ENCODE data around the gene UBL3. TPM values are rescaled to one million over a fixed set of nuclear protein-coding genes. Genes with fewer than 3 reads are reported as not detected.

The UBL3 gene
- total RNA-seq, 1 experiment from 2014 or later = 24.4 TPM

GRCh38 chr13:29852472-29853054, 2.1 kb upstream of the UBL3 start:
- Histone ChIP-seq H3F3A (ENCODE audit: insufficient read depth, low read depth) (no peaks in the 10 kb centered on the region), H3K4me1 (replicated peaks; ENCODE audit: insufficient read depth) (peaks cover 35% of the 10 kb centered on the region), H3K36me3 (ENCODE audit: low read depth) (no peaks in the 10 kb centered on the region), H2AFZ (peak overlapping the region; percentile 48; the same call in 1 of the 2 replicates), H3K27ac (no peak overlapping the region), H4K20me1 (ENCODE audit: insufficient read depth) (no peaks in the 10 kb centered on the region), H3K9me3 (ENCODE audit: insufficient read depth, low read depth) (no peaks in the 10 kb centered on the region), H3K4me2 (no peak overlapping the region), H3K4me3 (no peak overlapping the region), H3K27me3 (ENCODE audit: insufficient read depth, low read depth) (no peaks in the 10 kb centered on the region), H3K79me2 (ENCODE audit: low read depth) (peaks cover 21% of the 10 kb centered on the region), H3K9me2 (ENCODE audit: insufficient read depth) (no peaks in the 10 kb centered on the region)
- no TSS peak for BruUV-seq (replicated peaks)
- intact Hi-C loops (cut with micrococcal nuclease; ENCODE audit: unreplicated experiment) = no loop called here
- CTCF ChIA-PET = interaction anchor here (0.5 kb wide), 1 partner anchor 72 kb away, joined by 3 read pairs; no protein-coding TSS in a partner anchor
- no peak for DNase-seq
- TF ChIP-seq, protein P1, sequence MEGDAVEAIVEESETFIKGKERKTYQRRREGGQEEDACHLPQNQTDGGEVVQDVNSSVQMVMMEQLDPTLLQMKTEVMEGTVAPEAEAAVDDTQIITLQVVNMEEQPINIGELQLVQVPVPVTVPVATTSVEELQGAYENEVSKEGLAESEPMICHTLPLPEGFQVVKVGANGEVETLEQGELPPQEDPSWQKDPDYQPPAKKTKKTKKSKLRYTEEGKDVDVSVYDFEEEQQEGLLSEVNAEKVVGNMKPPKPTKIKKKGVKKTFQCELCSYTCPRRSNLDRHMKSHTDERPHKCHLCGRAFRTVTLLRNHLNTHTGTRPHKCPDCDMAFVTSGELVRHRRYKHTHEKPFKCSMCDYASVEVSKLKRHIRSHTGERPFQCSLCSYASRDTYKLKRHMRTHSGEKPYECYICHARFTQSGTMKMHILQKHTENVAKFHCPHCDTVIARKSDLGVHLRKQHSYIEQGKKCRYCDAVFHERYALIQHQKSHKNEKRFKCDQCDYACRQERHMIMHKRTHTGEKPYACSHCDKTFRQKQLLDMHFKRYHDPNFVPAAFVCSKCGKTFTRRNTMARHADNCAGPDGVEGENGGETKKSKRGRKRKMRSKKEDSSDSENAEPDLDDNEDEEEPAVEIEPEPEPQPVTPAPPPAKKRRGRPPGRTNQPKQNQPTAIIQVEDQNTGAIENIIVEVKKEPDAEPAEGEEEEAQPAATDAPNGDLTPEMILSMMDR (conservative IDR thresholded peaks at IDR 0.05) = no peak
- TF ChIP-seq EZH2 (IDR thresholded peaks at IDR 0.05; ENCODE audit: low read depth) = no peak
- POLR2A ChIA-PET (ENCODE audit: unreplicated experiment) = no interaction called here

DNA sequence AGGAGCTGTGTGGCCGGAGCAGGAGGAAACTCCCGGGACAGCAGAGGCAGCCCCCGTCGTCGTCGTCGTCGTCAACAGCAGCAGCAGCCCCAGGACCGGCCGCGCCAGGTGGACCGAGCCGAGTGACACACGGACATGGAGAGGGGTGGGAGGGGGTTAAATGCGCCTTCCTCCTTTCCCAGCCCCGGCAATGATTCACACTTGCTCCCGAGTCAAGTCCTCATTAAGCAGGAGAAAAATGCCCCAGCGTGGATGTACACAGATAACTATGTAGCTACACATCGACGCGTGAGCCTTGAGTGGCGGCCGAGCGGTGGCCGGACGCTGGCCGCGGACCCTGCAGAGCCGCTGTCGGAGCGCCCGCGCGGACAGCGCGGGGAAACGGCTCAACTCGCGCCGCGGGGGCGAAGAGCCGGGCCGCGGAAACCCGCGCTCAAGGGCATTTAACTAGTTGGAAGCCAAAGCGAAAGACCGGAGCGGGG, 645 bp downstream of the UBL3 start:
- H2AFZ ChIP-seq = peak overlapping the region; percentile 86

GRCh38 chr13:29849071-29849631, 1.3 kb downstream of the UBL3 start:
- no peaks in the 10 kb centered on the region for H3K9me2 ChIP-seq (ENCODE audit: insufficient read depth)
- DNase-seq = no peak
- peaks cover 56% of the 10 kb centered on the region for H3K79me2 ChIP-seq (ENCODE audit: low read depth)
- H3K36me3 ChIP-seq (ENCODE audit: low read depth) = no peaks in the 10 kb centered on the region
- H3K4me2 ChIP-seq = peak overlapping the region; percentile 93
- BruUV-seq (replicated peaks) = TSS peak; percentile 59
- no peaks in the 10 kb centered on the region for H3K27me3 ChIP-seq (ENCODE audit: insufficient read depth, low read depth)
- TF ChIP-seq, protein P1 (conservative IDR thresholded peaks at IDR 0.05) = no peak
- TF ChIP-seq EZH2 (IDR thresholded peaks at IDR 0.05; ENCODE audit: low read depth) = no peak
- H3F3A ChIP-seq (ENCODE audit: insufficient read depth, low read depth) = no peaks in the 10 kb centered on the region
- CTCF ChIA-PET = interaction anchor here (0.5 to 0.7 kb wide), 2 partner anchors 54 to 266 kb away, joined by 3 to 4 read pairs; no protein-coding TSS in a partner anchor
- POLR2A ChIA-PET (ENCODE audit: unreplicated experiment) = interaction anchor here (0.9 to 1.4 kb wide), 2 partner anchors 75 to 92 kb away, joined by 4 to 18 read pairs; no protein-coding TSS in a partner anchor
- intact Hi-C loops (cut with micrococcal nuclease; ENCODE audit: unreplicated experiment) = loop anchor here (5.0 kb wide), 1 partner anchor 77 kb away; no protein-coding TSS in a partner anchor
- peaks cover under 1% of the 10 kb centered on the region; the same call in 1 of the 2 replicates for H4K20me1 ChIP-seq (ENCODE audit: insufficient read depth)
- H3K4me1 ChIP-seq (replicated peaks; ENCODE audit: insufficient read depth) = peaks cover 44% of the 10 kb centered on the region
- peak overlapping the region; percentile 86 for H2AFZ ChIP-seq
- no peaks in the 10 kb centered on the region for H3K9me3 ChIP-seq (ENCODE audit: insufficient read depth, low read depth)
- peak overlapping the region; percentile 91 for H3K27ac ChIP-seq
- H3K4me3 ChIP-seq = peak overlapping the region; percentile 75

More for the DNA sequence above, 645 bp downstream of the UBL3 start:
- intact Hi-C loops (cut with micrococcal nuclease; ENCODE audit: unreplicated experiment) = loop anchor here (1.0 to 5.0 kb wide), 2 partner anchors 75 to 77 kb away; no protein-coding TSS in a partner anchor
- ChIA-PET CTCF (interaction anchor here (0.5 kb wide), 1 partner anchor 265 kb away, joined by 3 read pairs; no protein-coding TSS in a partner anchor), POLR2A (ENCODE audit: unreplicated experiment) (interaction anchor here (0.6 to 1.4 kb wide), 8 partner anchors 8 to 200 kb away, joined by 3 to 18 read pairs (median 5); no protein-coding TSS in a partner anchor)
- Histone ChIP-seq H3F3A (ENCODE audit: insufficient read depth, low read depth) (no peaks in the 10 kb centered on the region), H3K27ac (peak overlapping the region; percentile 91), H3K9me2 (ENCODE audit: insufficient read depth) (no peaks in the 10 kb centered on the region), H3K9me3 (ENCODE audit: insufficient read depth, low read depth) (no peaks in the 10 kb centered on the region), H3K4me2 (peak overlapping the region; percentile 93), H3K36me3 (ENCODE audit: low read depth) (no peaks in the 10 kb centered on the region), H3K79me2 (ENCODE audit: low read depth) (peaks cover 49% of the 10 kb centered on the region), H3K4me3 (peak overlapping the region; percentile 75), H3K27me3 (ENCODE audit: insufficient read depth, low read depth) (no peaks in the 10 kb centered on the region), H3K4me1 (replicated peaks; ENCODE audit: insufficient read depth) (peaks cover 41% of the 10 kb centered on the region), H4K20me1 (ENCODE audit: insufficient read depth) (no peaks in the 10 kb centered on the region)
- TF ChIP-seq EZH2 (IDR thresholded peaks at IDR 0.05; ENCODE audit: low read depth) = no peak
- TF ChIP-seq, protein P1 (conservative IDR thresholded peaks at IDR 0.05) = no peak
- peak; percentile 34 to 61 for DNase-seq
- BruUV-seq (replicated peaks) = no TSS peak

Measured in PC-9 (cell line).